GM12872 (cell line): Measurements from ENCODE around the gene PRKCE.
A peak's percentile ranks its signal among the peaks of the same experiment; 100 is the strongest.

Source experiments
- CTCF ChIP-seq: IDR thresholded peaks from 3 replicates; pipeline ENCODE4 v1.5.1; 2011; ENCODE audit warnings: low read depth, mild to moderate bottlenecking, low read length, moderate library complexity; ENCODE audit not compliant: insufficient read depth

The PRKCE gene

GRCh38 chr2:46007412-46007811 lies 355.9 kb downstream of the PRKCE start:
- TF ChIP-seq CTCF: no peak

DNA sequence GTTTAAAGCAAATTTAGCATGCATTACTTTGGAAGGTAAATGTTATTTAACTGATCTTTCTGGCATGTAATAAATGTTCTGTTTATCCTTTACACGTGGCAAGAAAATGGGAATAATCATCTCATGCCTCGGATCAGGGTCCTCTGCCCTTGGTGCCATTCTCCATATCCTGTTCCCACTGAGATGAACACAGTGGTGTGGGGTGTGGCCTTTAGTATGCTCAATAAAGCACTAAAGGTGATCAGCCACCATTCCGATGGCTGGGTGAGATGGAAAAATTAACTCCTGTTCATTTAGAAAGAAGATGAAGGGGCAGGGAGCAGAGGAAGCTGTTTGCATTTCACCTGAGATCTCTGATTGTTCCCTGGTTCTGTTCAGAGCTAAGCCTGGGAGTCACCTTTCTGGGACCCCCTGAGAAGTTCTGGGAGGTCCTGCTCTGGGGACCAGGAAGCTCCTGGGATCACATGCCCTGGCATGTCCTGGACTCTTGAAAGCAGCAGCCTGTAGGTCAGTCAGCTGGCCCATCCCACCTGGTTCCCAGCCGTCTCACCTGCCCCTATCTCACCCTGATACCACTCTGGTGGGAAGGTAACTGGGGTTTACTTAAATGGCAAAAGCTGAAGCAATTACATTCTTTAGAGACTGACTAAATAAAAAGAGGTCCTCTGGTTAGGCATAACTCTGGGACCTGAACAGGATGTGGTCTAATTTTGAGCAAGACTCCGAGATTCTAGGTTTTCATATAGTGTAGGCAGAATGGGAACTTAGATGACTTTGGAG lies 356.8 kb downstream of the PRKCE start:
- no peak for TF ChIP-seq CTCF

- TF ChIP-seq CTCF: no peak
Observed at GRCh38 chr2:46009315-46009714, 357.8 kb downstream of the PRKCE start.

GRCh38 chr2:46009772-46010171 lies 358.3 kb downstream of the PRKCE start:
- no peak for TF ChIP-seq CTCF

DNA sequence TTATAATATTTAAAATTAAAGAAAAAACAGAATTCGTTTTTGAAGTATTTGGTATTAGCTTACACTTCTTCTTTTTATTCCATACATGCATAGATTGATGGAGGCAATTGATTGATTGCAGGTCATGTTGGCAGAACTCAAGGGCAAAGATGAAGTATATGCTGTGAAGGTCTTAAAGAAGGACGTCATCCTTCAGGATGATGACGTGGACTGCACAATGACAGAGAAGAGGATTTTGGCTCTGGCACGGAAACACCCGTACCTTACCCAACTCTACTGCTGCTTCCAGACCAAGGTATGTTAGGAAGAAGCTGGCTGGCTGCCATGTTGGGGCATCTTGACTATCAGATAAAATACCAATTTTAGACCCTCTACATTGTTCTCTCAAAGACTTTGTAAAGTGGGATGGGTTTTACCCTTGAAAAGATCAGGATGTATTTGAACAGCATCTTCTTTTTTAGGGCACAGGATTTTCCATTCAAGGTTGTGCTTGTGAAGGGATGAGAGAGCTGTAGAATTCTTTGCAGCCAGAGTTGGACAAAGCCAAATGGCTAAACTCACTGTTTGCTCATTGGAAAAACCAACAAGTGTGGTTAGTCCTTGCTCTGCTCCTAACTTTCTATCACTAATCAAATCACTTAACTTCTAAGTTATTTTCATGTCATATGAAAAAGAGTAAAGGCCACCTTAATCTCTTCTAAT lies 358.9 kb downstream of the PRKCE start:
- TF ChIP-seq CTCF: no peak

- TF ChIP-seq CTCF: peak; percentile 51; the same call in 2 of the 3 replicates
Observed at GRCh38 chr2:46010925-46011490, 359.5 kb downstream of the PRKCE start.

- no peak for TF ChIP-seq CTCF
Observed at GRCh38 chr2:46012618-46013240, 361.3 kb downstream of the PRKCE start.
